GM21619 (cell line): ENCODE data around the gene AGPAT1.
"Not testable (repeated sequence)": the region's sequence is repeated elsewhere in the genome, so short reads cannot be mapped to it uniquely, and the experiment has no call there.

Source experiments
- ATAC-seq: cut with Tn5 transposase; IDR thresholded peaks from one replicate; pipeline ENCODE4 v1.9.1; 2021; ENCODE audit not compliant: unreplicated experiment

The AGPAT1 gene

DNA sequence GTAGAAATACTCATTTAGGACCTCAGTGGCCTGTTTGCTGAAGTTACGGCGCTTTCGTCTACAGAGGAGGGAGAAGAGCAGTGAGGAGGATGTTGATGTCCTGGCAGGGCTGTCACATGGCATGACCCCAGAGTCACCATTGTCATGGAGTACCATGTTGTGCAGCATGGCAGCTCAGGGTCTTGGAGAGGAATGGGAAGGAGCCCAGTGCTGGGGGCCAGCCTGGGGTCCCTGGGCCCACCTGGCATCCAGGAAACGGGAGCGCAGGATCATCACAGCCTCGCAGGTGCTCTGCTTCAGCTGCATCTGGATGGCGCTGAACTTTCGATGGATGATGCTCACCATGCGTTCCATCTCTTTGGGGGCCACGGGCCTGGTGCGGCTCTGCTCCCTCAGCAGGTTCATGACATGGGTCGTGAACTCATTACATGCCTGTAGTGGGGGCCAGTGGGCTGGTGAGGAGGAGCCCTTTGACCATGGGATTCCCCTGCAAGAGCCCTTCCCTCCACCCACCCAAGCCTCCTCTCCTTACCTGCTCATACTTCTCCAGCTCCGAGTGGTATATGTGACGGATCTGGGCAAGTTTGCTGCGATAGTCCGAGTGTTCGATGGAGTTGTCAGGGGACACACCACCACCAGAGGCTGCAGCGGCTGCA lies 12.0 kb upstream of the AGPAT1 start:
- ATAC-seq = not testable (repeated sequence)

DNA sequence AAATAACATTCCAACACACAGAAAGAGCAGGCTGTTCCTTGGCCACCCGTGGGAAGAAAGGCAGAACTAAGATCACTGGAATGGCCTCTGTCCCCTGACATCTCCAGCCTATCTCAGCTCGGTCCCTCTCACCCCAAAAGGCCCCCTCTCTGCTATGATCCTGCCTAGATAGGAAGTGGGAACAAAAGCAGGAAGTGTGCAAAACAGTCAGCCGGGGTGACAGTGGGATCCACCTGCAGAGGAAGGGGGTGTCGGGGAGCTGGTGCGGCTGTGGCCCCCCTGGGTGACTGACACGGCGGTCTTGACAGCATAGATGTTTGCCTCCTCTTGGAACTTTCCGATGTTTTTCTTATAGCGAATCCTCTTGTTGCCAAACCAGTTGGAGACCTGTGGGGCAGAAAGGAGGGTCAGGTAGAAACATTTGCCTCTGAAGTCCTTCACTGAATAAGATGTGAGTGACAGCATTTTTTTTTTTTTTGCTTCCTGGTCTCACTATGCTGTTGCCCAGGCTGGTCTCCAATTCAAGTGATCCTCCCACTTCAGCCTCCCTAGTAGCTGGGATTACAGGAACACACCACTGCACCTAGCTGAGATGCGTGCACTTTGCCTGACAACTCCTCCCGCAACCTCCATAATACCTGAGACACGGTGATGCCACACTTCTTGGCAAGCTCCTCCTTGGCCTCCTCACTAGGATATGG lies 11.3 kb upstream of the AGPAT1 start:
- no peak for ATAC-seq

DNA sequence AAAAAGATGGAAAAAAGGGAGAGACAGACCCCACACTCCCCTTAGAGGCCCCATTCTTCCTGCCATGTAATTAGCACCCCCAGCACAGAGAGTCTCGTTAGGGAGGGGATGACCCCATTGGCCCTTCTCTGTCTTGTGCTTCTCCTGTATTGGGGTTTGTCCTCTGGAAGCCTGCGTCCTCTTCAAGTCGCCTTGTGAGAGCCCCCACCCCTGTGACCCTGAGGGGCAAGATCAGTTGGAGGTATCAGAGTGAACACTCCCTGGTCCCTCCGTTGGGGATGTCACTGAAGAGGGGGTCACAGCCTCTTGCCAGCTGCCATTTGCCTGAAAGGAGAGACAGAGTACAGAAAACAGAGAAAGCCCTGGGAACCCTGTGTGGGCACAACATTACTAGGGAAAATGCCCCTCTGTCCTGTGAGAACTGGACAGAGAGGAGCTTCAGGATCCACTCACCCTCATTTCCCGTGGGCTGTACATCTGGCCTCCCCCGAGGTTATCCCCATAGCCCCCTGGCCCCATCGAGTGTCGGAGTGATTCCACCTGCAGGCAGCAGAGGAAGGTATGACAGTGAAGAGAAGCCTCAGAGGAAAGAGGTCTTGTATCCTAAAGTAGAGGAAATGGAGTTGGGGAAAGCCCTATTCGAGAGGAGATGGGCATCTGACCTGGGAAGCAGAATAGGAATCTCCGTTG lies 10.4 kb upstream of the AGPAT1 start:
- ATAC-seq = not testable (repeated sequence)

DNA sequence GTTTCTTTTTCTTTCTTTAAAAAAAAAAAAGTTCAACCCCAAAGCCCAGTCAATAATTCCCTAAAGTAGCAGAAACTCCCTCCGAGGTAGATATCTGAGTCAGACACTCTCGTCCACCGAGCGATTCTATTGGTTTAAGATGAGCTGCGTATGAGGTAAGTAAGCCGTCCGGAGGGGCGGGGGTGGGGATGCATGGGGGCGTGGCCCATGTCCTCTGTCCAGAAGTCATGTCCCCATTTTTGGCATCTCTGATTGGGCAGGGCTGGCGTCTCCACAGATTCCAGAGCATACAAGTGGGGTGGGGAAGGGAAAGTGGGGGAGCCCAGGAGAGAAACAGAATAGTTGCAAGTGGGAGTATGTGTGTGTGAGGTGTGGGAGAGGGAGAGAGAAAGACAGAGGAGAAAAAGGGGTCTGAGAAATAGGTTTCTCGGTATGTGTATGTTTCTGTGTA lies 9.8 kb upstream of the AGPAT1 start:
- not testable (repeated sequence) for ATAC-seq

GRCh38 chr6:32184084-32184640 lies 8.3 kb upstream of the AGPAT1 start, which contains the start of gene AGER:
AGER (minus strand) TSS chr6:32184253; CDS start chr6:32184222, 31 bp downstream.
- no peak for ATAC-seq

- no peak for ATAC-seq
Measured at GRCh38 chr6:32183483-32184083, 7.7 kb upstream of the AGPAT1 start.

DNA sequence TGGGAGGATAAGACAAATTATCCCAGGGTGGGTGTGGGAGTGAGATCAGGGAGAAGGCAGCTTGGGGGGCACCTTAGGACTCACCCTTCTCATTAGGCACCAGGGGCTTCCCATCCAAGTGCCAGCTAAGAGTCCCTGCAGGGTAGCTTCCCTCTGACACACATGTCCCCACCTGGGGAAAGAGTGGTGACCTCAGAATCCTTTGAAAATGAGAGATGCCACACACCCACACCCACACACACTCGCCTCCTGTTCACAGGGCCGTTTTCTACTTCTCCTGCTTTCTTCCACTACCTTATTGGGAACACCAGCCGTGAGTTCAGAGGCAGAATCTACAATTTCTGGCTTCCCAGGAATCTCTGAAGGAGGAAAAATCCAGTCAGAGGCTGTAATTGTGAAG lies 7.1 kb upstream of the AGPAT1 start:
- ATAC-seq = no peak

DNA sequence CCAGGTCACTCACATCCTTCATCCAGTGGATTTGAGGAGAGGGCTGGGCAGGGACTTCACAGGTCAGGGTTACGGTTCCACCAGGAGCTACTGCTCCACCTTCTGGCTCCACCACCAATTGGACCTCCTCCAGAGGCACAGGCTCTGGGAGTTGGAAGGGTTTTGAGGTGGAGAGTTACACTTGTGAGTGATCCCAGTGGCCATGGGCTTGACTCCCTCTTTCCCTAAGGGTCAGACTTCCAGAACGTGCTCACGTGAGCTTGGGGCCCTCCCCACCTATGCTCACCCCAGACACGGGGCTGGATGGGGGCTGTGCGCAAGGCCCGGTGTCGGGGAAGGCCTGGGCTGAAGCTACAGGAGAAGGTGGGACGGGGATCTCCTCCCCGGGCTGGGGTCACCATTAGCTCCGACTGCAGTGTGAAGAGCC lies 6.7 kb upstream of the AGPAT1 start:
- no peak for ATAC-seq

DNA sequence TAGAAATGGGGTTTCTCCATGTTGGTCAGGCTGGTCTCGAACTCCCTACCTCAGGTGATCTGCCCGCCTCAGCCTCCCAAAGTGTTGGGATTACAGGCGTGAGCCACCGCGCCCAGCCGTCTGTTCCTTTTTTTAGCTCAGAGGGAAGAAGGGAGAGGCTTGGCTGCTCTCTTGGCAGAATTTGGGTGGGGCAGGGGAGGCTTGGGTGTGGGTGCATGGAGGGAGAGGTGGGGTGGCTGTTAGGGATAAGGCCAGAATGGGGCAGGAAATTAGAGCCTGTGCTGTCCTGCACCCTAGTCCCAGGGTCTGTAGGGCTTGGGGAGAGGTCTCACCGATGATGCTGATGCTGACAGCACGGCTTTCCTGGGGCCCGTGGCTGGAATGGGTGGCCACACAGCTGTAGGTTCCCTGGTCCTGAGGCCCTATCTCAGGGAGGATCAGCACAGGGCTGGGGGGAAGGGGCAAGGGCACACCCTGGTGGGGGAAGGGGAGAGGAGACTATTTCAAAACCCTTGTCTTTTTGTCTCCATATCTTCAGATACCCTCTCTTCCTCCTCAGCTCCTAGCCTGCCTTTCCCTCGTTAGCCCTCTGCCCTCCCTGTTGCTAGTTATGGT lies 6.1 kb upstream of the AGPAT1 start:
- ATAC-seq = no peak

DNA sequence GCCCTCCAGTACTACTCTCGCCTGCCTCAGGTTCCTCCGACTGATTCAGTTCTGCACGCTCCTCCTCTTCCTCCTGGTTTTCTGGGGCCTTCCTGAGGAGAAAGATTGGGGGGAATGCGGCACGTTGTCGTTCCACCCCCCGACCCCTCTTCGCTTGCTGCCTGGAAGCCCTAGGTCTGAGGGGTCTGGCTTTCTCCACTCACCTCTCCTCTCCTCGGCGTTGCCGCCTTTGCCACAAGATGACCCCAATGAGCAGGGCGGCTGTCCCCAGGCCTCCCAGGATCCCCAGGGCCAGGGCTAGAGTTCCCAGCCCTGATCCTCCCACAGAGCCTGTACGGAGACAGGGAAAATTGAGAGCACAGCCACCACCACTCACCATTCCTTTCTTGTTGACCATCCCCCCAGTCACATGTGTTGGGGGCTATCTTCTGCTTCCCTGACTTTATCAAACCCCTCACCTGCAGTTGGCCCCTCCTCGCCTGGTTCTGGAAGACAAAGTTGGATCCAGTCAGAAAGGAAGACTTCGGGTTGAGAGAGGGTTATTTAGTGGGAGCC lies 5.3 kb upstream of the AGPAT1 start:
- no peak for ATAC-seq

DNA sequence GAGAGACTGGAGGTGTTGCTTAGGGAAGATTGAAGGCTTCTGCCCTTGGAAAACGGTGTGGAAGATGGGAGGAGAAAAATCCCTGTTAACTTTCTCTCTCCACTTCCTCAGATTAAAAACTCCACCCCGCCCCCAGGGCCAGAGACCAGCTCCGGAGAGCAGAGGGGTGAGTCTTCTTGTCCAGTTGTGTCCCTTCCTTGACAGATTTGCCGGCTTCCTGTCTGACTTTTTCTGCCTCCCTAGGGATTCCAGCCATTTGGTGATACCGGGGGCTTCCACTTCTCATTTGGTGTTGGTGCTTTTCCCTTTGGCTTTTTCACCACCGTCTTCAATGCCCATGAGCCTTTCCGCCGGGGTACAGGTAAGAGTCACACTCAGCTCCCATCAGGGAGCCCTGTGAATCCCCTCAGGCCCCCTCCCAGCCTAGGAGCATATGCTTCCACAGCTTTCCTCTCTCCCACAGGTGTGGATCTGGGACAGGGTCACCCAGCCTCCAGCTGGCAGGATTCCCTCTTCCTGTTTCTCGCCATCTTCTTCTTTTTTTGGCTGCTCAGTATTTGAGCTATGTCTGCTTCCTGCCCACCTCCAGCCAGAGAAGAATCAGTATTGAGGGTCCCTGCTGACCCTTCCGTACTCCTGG lies 4.0 kb upstream of the AGPAT1 start:
- ATAC-seq = no peak

DNA sequence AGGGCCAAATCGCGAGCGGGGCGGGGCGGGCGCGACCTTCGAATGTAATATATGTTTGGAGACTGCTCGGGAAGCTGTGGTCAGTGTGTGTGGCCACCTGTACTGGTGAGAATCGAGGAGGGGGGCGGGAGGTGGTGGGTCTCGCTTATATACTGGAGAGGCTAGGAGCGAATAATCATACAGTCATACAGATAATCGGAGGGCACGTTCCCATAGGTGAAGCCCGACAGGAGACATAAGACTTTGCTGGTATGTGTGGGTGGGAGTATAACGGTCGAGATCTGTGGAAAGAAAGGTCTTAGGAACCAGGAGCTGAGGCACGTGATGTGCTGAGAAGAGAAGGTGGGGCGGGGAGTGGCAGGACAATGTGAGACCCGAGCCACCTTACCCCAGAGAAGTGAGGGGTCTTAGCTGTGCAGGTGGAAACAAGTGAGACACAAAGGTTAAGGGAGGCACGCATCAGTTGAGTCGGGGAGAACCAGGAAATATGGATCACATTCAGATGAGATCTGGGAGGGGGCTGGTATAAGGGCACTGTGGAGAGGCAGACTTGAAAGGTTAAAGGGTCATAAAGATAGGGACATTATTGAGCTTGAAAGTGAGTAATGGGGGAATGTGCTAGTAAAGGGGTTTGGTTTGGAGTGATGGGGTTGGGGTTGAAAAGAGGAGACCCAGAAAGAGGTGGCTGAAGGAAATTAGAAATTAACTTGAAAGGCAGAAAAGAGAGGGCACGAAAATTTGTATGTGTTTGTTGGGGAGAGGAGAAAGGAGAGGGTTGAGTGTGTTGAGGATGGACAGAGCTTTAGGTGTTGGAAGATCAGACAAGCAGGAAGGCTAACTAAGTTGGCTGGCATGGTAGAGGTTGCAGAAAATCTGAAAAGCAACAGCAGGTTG lies 2.9 kb upstream of the AGPAT1 start:
- no peak for ATAC-seq

DNA sequence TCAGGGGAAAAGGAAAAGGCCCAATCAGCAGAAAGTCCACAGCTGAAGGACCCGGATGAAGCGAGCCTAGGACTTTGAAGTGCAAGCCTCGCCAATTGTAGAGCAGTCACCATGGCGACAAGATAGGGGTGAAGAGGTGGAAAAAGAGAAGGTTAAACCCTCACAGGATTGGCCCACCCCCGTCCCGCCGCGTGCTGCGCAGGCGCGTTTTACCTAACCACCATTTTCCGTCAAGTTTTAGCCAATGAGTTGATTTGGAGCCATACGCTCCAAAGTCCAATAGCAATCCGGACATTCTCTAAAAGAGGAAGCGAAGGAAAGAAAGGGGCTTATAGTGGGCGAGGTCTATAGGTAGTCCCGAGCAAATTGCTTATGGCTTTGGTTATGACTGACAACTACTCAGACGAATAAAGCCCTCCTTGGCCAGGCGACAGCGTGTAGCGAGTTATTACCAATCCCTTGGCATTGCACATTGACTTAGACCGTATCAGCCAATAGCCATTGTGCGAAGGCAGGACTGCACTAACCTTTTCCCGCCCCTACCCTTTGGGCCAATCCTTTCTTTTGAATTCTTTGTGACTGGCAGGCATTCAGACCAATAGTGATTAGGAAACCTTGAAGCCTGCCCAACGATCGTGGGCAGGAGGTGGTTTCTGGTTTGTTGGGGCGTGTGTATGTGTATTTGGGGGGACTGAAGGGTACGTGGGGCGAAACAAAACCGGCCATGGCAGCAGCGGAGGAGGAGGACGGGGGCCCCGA lies 2.1 kb upstream of the AGPAT1 start, which contains the start of gene RNF5:
TSS of gene RNF5 (plus strand) at position 618 of the 759 bp plus-strand sequence. CDS start at position 725, 107 bp downstream.
- ATAC-seq = peak; percentile 78

- ATAC-seq = no peak
Measured at GRCh38 chr6:32177183-32177787, 1.4 kb upstream of the AGPAT1 start.

DNA sequence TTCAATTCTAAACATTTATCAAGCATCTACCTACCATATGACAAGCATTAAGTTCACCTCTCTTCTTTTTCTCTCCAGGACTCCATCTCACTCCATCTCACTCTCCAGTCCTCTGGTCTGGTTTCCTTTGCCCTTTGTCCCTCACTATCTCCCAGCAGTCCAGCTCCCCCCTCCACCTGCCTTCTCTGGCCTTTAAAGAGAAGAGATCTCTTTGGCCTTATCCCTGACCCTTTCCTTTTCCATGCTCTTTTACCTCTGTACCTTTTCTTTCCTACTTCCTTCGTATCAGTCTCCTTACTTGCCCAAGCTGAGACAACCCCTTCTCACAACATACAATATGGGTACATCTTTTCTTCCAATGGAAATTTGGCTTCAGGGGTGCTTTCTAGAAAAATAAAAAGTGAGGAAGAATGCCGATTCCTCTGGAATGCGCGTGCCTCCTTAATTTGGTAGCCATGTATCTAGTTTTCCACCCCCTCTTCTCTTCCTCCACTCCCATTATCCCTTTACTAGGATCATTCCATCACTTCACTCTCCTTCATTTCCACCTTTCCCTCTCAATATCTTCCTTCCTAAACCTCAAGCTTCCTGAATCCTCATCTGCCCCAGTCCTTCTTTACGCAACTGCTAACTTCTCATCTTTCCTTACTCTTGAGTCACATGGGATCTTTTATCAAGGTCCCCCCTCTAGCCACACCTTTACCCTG lies 745 bp upstream of the AGPAT1 start:
- ATAC-seq = no peak

DNA sequence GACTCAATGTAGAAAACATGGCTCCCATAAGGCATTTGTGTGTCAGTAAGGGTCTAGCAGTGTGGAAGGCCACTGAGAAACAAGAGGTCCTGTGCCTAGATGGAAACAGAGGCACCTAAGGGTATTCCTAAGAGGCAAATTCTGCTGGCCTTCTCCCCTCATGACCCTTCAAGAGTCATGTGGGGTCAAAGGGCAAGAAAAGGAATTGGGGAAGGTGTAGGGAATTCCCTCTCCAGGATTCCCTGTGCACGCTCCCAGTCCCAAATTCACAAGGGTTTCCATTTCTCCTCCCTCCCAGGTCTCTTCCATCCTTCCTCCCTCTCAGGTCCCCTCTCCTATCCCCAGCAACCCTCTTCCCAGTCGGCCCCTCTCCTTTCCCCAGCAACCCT lies 568 bp downstream of the AGPAT1 start:
- no peak for ATAC-seq

- no peak for ATAC-seq
Measured at GRCh38 chr6:32174416-32174815, 1.5 kb downstream of the AGPAT1 start.
